HG02588 (cell line): ENCODE data around the gene CNOT6.
"Not testable (repeated sequence)": the region's sequence is repeated elsewhere in the genome, so short reads cannot be mapped to it uniquely, and the experiment has no call there.

Experiments used
- ATAC-seq: cut with Tn5 transposase; IDR thresholded peaks from one replicate; pipeline ENCODE4 v1.9.1; 2021; ENCODE audit warnings: mild to moderate bottlenecking, moderate library complexity; ENCODE audit not compliant: unreplicated experiment

The CNOT6 gene

GRCh38 chr5:180494060-180494509, at the start of gene CNOT6:
CNOT6 (plus strand) TSS chr5:180494379; CDS start chr5:180529277, 34,898 bp downstream.
- ATAC-seq = peak; percentile 89

DNA sequence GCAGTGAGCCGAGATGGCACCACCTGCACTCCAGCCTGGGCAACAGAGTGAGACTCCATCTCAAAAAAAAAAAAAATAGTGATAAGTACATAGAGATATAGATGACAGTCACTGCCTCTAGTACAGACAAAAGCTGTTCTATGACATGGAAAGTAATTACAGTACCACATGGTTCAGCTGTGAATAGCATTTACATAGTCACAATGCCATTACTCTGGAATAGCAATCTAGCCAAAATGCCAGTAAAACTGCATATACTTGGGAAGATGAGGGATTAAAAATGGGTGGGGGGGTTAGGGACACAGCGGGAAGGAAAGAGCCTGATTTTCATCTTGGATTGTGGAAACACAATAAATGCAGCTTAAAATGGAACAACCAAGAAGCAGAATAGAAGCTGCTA, 39.4 kb upstream of the CNOT6 start:
- ATAC-seq = no peak

GRCh38 chr5:180455872-180456271, 38.3 kb upstream of the CNOT6 start:
- ATAC-seq = no peak

GRCh38 chr5:180456792-180457191, 37.4 kb upstream of the CNOT6 start:
- ATAC-seq = no peak

DNA sequence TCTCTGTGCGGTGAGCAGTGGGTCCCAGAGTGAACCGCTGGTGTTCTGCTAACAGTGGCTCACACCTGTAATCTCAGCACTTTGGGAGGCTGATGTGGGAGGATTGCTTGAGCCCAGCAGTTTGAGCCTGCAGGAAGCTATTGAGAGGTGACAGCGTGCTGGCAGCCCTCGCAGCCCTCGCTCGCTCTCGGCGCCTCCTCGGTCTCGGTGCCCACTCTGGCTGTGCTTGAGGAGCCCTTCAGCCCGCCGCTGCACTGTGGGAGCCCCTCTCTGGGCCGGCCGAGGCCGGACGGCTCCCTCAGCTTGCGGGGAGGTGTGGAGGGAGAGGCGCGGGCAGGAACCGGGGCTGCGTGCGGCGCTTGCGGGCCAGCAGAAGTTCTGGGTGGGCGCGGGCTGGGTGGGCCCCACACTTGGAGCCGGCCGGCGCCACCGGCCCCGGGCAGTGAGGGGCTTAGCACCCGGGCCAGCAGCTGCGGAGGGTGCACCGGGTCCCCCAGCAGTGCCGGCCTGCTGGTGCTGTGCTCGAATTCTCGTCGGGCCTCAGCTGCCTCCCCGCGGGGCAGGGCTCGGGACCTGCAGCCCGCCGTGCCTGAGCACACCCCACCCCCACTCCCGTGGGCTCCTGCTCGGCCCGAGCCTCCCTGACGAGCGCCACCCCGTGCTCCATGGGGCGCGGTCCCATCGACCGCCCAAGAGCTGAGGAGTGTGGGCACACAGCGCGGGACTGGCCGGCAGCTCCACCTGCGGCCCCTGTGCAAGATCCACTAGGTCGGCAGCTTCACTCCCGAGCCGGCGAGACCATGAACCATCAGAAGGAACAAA, 35.1 kb upstream of the CNOT6 start:
- not testable (repeated sequence) for ATAC-seq

GRCh38 chr5:180459674-180460142, 34.5 kb upstream of the CNOT6 start:
- ATAC-seq = not testable (repeated sequence)

DNA sequence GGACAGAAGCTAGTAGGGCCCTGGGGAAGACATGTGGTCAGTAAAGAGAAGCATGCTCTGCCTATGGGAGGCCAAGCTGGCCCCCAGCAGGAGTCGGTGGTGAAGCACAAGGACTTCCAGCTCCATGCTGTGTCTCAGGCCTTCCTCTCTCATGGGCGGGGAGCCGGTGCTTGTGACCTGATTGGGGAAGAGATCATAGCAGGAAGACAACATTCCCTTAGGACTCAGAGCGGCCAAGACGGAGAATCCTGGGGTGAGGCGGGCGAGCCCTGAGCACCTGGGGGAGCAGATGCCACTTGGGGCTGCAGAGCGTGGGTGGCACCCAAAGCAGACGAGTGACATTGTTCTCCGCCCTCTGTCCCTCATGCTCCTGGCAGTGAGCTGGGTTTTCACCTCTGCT, 33.3 kb upstream of the CNOT6 start:
- no peak for ATAC-seq

GRCh38 chr5:180461303-180461702, 32.9 kb upstream of the CNOT6 start:
- no peak for ATAC-seq

- no peak for ATAC-seq
These were observed 30.8 kb upstream of the CNOT6 start for GRCh38 chr5:180463216-180463900.

DNA sequence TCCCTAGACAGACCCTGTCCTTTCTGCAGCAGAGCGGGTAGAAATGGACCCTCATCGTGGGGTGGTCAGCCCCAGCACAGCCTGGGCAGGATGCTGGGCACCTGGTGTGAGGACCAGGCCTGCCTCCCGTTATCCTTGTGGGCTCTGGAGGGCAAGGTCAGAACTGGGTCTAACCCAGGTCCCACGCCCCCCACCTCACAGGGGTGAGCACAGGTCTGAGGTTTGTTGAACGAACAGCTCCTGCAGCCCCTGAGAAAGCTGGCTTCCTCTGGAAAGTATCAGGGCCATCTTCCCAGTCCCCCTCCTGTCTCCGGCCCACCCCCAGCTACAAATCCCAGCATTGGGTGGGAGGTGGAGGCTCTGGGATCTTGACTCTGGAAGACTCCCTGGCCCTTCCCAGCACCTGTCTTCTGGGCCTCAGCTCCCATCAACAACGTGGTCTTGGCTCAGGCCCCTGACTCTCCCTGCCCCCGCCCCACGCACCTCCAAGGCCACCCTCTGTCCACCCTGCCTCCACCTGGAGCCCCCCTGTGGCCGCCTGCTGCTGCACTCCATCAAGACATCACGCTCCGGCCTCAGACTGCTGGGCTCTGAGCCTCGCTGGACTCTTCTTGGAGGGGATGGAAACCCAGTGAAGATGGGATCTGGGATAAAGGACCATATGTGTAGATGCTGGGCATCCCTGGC, 30.1 kb upstream of the CNOT6 start:
- no peak for ATAC-seq

- ATAC-seq = no peak
These were observed 29.6 kb upstream of the CNOT6 start for GRCh38 chr5:180464603-180464970.

- not testable (repeated sequence) for ATAC-seq
These were observed 29.1 kb upstream of the CNOT6 start for GRCh38 chr5:180465052-180465451.

- ATAC-seq = no peak
These were observed 27.9 kb upstream of the CNOT6 start for GRCh38 chr5:180466316-180466715.

DNA sequence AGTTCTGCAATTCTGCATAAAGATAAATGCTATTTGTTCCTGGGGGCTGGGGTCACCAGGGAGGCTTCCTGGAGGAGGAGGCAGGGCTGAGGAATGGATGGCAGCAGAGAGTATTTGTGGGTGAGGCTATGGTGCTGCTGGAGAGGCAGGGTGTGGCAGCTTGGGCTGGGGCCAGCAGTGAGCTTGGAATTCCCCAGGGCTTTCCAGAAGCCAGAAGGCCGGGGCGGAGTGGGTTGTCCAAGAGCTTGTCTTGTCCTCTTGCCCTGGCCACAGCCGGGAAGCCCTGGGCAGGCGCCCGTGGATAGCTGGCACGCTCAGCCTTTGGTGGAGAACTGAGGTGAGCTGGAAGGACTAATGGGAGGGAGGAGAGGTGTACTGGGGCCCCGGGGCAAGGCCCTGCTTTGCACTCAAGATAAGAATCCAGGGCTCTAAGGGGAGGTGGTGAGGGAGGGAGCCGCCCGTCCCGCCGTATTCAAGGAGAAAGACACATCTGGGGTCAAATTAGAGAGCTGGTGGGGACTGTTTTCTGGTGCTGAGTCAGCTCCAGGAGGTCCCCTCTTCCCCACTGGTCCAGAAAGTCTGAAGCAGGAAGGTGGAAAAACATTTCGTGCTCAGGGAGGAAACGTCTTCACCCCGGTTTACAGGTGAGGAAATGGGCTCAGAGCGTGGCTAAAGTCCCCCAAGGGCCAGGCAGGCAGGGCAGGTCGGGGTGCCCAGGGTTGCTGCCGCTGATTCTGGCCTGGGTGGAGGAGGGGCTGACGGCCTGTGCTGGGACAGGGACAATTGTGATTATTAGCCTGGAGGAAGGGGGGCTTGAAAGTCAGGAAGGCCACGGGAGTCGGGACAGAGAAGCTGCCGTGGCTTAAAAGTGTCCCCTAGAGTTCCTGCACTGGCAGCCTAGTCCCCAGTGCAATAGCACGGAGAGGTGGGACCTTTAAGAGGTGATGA, 26.9 kb upstream of the CNOT6 start:
- no peak for ATAC-seq

DNA sequence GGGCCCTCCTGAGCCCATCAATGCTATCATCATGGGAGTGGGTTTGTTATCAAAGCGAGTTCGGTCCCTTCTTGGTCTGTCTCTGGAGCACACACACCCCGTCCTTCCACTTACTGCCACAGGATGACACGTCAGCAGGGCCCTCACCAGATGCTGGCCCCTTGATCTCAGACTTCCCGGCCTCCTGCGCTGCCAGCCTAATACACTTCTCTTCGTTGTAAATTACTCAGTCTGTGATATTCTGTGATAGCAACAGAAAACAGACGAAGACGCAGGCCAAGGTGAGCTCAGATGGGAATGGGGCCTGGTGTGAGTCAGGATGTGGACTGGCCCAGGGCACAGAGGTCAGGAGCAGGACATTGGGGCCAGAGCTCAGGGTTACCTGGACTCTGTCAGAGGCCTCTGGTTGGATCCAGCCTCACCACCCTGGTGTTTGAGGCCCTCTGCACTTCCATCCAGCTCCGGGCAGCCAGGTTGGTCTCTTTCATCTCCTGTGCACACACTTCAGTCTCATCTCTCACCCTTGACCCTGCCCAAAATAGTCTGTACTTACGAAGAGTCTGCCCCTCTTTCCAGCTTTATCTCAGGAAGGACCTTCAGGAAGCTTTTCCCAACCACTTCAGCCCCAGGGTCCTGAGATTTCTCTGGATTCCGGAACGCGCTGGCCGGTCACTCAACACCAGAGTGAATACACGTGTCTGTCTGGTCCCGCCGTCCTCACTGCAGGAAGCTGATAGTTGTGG, 26.0 kb upstream of the CNOT6 start:
- ATAC-seq = no peak

DNA sequence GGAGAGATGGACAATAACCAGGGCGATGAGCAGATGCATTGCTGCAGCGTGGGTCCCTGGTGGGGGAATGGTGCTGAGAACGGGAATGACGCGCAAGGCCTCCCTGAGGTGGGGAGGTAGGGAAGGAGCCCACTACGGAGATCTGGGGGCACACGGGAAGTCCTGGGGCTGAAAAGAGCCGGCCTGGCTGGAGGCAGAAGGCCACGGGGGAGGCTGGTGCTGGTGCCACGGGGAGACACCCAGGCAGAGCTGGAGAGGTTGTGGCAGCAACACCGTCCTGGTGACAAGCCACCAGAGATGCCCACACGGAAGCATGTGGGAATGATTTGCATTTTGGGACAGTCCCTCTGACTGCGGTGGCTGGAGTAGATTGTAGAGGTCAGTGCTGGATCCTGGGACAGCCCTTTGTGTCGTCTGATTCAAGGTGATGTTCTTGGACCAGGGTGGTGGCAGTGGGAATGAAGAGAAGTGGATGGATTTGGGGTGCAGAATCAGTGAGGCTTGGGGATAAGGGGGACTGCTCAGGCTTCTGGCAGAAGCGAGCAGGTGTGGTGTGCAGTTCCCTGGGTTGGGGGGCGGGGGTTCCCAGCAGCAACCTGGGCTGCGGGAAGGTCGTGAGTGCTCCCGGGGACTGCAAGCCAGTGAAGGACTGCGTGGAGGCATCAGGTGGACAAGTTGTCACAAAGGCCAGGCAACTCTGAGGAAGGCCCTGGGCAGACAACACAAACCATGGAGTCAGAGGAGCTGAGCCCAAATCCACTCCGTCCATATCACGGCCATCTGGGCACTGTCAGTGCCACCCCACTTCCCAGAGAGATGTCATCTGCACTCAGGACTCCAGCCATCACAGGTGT, 25.2 kb upstream of the CNOT6 start:
- ATAC-seq = no peak

DNA sequence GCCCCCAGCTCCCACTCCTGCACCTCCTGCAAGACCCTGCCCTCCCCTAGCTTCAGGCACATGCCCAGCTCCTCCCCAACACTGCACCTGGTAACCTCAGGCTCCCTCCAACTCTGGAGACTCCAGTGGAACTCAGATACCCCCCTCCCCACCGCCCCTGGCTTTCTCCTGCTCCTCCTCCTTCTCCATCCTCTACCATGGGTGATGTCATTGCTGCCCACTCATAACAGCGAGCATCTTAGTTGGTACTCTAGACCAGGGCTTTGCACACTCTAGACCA, 24.7 kb upstream of the CNOT6 start:
- no peak for ATAC-seq

GRCh38 chr5:180469866-180470265, 24.3 kb upstream of the CNOT6 start:
- ATAC-seq = no peak

- ATAC-seq = no peak
These were observed 23.8 kb upstream of the CNOT6 start for GRCh38 chr5:180470361-180470760.
